ENCODE data around the gene KIAA0753.

- TF ChIP-seq CTBP1 (IDR thresholded peaks at IDR 0.05; ENCODE audit: borderline replicate concordance): no peak
- no peak for TF ChIP-seq SP1 (IDR thresholded peaks at IDR 0.05)
- TF ChIP-seq FOXK2 (IDR thresholded peaks at IDR 0.05): no peak
- no peak for TF ChIP-seq FOXM1 (IDR thresholded peaks at IDR 0.05; ENCODE audit: borderline replicate concordance)
- TF ChIP-seq TARDBP (IDR thresholded peaks at IDR 0.05): no peak
- TF ChIP-seq BHLHE40 (IDR thresholded peaks at IDR 0.05; ENCODE audit: borderline replicate concordance): no peak
- TF ChIP-seq ELF4 (IDR thresholded peaks at IDR 0.05): no peak
These were observed 67.5 kb downstream of the KIAA0753 start for GRCh38 chr17:6572972-6573370.
